Right lobe of liver (tissue), 5 donors: Measurements from ENCODE around the gene GOLGA8M. TPM values are rescaled to one million over a fixed set of nuclear protein-coding genes. Genes with fewer than 3 reads are reported as not detected.

ENCODE experiments used
- small RNA-seq, 2 experiments: library from RNA; depleted of rRNA; stranded (forward); fragments of <200 nt; gene quantifications; one replicate each; pipeline ENCODE3, GENCODE V24; 2016
- total RNA-seq, 6 experiments: library from RNA; depleted of rRNA in 2 of 6; stranded (reverse); fragments of >200 nt in 2 of 6; fragmentation: NEBNext Ultra II Directional in 3 of 6; extraction: Animal tissue kit (Norgen Biotek cat#: 25700) in 3 of 6; gene quantifications; one replicate each; pipeline versions ENCODE4 v1.1.0 to v1.2.4, GENCODE V29; 2016 to 2023
- donor health status: DM: no; HTN: no; CAD: no.
- donor health status: DM: no; HTN: no; CAD: no.
- donor health status: DM: no; HTN: yes; CAD: no.
- donor health status: DM: no; HTN: yes; CAD: no.

GOLGA8M gene
- total RNA-seq, 6 experiments from 2014 or later = 0.68 to 6.1 (median 4.3) TPM

Small RNAs within 50 kb of the gene (small RNA-seq; reads per million reads assigned to genes)
- 0 reads per million in 2 experiments for gene RN7SL719P

Other genes starting within 250 kb of the GOLGA8M start
- under 1 TPM in 1 of 6 experiments, not detected in 5; 0.06 TPM for gene GOLGA8G, start 179.4 kb downstream of the GOLGA8M start, total RNA-seq
- gene GOLGA6L25, start 158.9 kb downstream of the GOLGA8M start, total RNA-seq = not detected
- gene GOLGA6L7, start 136.2 kb upstream of the GOLGA8M start, total RNA-seq = not detected
- gene APBA2, start 173.6 kb upstream of the GOLGA8M start, total RNA-seq = under 1 TPM; 0.51 to 0.75 (median 0.69) TPM